ENCODE data around the gene LRRC75A. TPM values are rescaled to one million over a fixed set of nuclear protein-coding genes. Genes with fewer than 3 reads are reported as not detected.

LRRC75A gene
- total and polyA plus RNA-seq, 4 donors: 0.08 to 22.6 (median 0.37) TPM

GRCh38 chr17:16415031-16415924 is 76.7 kb downstream of the LRRC75A start, which contains the start of gene TRPV2:
TSS of gene TRPV2 (plus strand) at chr17:16415571. CDS start at chr17:16417669, 2,098 bp downstream.
- H3K36me3 ChIP-seq (ENCODE audit: control insufficient read depth in 4 of 4, insufficient read depth in 3 of 4, low read depth in 1 of 4, low read length in 3 of 4): no peaks in the 10 kb centered on the region
- H3K27me3 ChIP-seq (ENCODE audit: control insufficient read depth in 4 of 4, insufficient read depth in 4 of 4, low read length in 3 of 4): no peaks in the 10 kb centered on the region
- peak; percentile 55 for DNase-seq (ENCODE audit: low spot score)
- peak; percentile 77 to 87 for TF ChIP-seq RAD21 (IDR thresholded peaks at IDR 0.05)
- TF ChIP-seq RXRA (IDR thresholded peaks at IDR 0.05): no peak
- peak; percentile 61 for TF ChIP-seq CTCF (IDR thresholded peaks at IDR 0.05; ENCODE audit: low read depth, low read length, missing input control)
- H3K9me3 ChIP-seq (ENCODE audit: control insufficient read depth in 4 of 4, low read length in 3 of 4): no peaks in the 10 kb centered on the region
- 35% methylated on average over 21 of the region's 21 CpGs for WGBS
- no peaks in the 10 kb centered on the region for H3K4me1 ChIP-seq (ENCODE audit: control insufficient read depth in 4 of 4, insufficient read depth in 4 of 4, low read length in 3 of 4)
- H3K9ac ChIP-seq (ENCODE audit: low read depth in 1 of 2, low read length in 2 of 2): peak within 1 kb of the TSS in 1 of 2 donors; percentile 27
- H3K27ac ChIP-seq (ENCODE audit: low read depth in 1 of 2, low read length in 2 of 2): peak within 1 kb of the TSS; percentile 70 to 85
- peak within 1 kb of the TSS; percentile 11 to 46 (median 43) for H3K4me3 ChIP-seq (ENCODE audit: low read depth in 1 of 3, low read length in 3 of 3)

GRCh38 chr17:16407911-16408588 is 83.9 kb downstream of the LRRC75A start:
- H3K27ac ChIP-seq (ENCODE audit: low read depth in 1 of 2, low read length in 2 of 2): peak overlapping the region; percentile 44 to 89
- no peak for TF ChIP-seq FOXA1 (IDR thresholded peaks at IDR 0.05)
- H3K36me3 ChIP-seq (ENCODE audit: control insufficient read depth in 4 of 4, insufficient read depth in 3 of 4, low read depth in 1 of 4, low read length in 3 of 4): no peaks in the 10 kb centered on the region
- no peaks in the 10 kb centered on the region for H3K27me3 ChIP-seq (ENCODE audit: control insufficient read depth in 4 of 4, insufficient read depth in 4 of 4, low read length in 3 of 4)
- no peak overlapping the region for H3K4me3 ChIP-seq (ENCODE audit: low read depth in 1 of 3, low read length in 3 of 3)
- peaks cover 4 to 9% (median 7%) of the 10 kb centered on the region in 4 donors for H3K4me1 ChIP-seq (ENCODE audit: control insufficient read depth in 4 of 4, insufficient read depth in 4 of 4, low read length in 3 of 4)
- peak overlapping the region in 1 of 2 donors; percentile 16 for H3K9ac ChIP-seq (ENCODE audit: low read depth in 1 of 2, low read length in 2 of 2)
- 47% methylated on average over 14 of the region's 14 CpGs for WGBS
- no peaks in the 10 kb centered on the region for H3K9me3 ChIP-seq (ENCODE audit: control insufficient read depth in 4 of 4, low read length in 3 of 4)
- DNase-seq (ENCODE audit: low spot score): peak; percentile 66

DNA sequence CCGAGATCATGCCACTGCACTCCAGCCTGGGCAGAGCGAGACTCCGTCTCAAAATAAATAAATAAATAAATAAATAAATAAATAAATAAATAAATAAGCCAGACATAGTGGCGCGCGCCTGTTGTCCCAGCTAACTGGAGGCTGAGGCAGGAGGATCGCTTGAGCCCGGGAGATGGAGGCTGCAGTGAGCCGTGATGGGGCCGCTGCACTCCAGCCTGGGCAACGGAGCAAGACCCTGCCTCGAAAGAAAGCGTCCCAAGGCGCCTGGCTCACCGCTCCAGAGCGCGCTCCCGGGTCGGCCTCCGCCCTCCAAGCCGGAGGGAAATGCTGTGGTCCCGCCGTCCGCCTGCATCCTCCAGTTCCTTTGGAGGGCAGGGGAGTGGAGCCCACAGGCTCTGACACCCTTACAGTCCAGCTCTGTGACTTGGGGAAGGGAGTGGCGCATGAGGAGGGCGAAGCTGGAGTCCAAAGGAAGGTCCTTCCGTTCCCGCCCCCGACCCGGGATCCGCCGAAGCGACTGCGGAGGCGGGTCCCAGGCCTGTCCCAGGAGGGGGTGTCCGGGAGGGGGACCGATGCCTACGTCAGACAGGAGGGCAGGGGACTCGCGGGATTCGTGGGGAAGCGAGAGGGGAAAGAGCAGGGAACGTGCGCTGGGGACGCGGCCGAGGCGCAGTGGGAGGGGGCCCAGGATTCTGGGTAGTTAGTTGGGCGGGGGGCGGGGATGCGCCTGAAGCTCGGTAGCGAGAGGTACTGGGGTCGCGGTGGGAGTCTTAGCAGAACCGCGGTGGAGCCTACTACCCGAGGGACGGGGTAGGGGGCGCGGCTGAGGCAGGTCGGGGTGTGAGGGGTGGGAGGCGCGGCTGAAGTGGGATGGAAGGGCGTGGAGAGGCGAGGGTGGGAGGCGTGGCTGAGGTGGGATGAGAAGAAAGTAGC is 85.0 kb downstream of the LRRC75A start:
- Histone ChIP-seq H3K27ac (ENCODE audit: low read depth in 1 of 2, low read length in 2 of 2) (peak overlapping the region; percentile 38 to 80), H3K9me3 (ENCODE audit: control insufficient read depth in 4 of 4, low read length in 3 of 4) (no peaks in the 10 kb centered on the region), H3K4me1 (ENCODE audit: control insufficient read depth in 4 of 4, insufficient read depth in 4 of 4, low read length in 3 of 4) (peaks cover 4 to 9% (median 7%) of the 10 kb centered on the region in 4 donors), H3K36me3 (ENCODE audit: control insufficient read depth in 4 of 4, insufficient read depth in 3 of 4, low read depth in 1 of 4, low read length in 3 of 4) (no peaks in the 10 kb centered on the region), H3K27me3 (ENCODE audit: control insufficient read depth in 4 of 4, insufficient read depth in 4 of 4, low read length in 3 of 4) (no peaks in the 10 kb centered on the region), H3K9ac (ENCODE audit: low read depth in 1 of 2, low read length in 2 of 2) (peak overlapping the region; percentile 11 to 69), H3K4me3 (ENCODE audit: low read depth in 1 of 3, low read length in 3 of 3) (peak overlapping the region; percentile 59 to 78 (median 63))
- WGBS: 9% methylated on average over 67 of the region's 67 CpGs
- DNase-seq (ENCODE audit: low spot score): no peak
- TF ChIP-seq, protein P1, sequence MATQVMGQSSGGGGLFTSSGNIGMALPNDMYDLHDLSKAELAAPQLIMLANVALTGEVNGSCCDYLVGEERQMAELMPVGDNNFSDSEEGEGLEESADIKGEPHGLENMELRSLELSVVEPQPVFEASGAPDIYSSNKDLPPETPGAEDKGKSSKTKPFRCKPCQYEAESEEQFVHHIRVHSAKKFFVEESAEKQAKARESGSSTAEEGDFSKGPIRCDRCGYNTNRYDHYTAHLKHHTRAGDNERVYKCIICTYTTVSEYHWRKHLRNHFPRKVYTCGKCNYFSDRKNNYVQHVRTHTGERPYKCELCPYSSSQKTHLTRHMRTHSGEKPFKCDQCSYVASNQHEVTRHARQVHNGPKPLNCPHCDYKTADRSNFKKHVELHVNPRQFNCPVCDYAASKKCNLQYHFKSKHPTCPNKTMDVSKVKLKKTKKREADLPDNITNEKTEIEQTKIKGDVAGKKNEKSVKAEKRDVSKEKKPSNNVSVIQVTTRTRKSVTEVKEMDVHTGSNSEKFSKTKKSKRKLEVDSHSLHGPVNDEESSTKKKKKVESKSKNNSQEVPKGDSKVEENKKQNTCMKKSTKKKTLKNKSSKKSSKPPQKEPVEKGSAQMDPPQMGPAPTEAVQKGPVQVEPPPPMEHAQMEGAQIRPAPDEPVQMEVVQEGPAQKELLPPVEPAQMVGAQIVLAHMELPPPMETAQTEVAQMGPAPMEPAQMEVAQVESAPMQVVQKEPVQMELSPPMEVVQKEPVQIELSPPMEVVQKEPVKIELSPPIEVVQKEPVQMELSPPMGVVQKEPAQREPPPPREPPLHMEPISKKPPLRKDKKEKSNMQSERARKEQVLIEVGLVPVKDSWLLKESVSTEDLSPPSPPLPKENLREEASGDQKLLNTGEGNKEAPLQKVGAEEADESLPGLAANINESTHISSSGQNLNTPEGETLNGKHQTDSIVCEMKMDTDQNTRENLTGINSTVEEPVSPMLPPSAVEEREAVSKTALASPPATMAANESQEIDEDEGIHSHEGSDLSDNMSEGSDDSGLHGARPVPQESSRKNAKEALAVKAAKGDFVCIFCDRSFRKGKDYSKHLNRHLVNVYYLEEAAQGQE (IDR thresholded peaks at IDR 0.05): no peak
- TF ChIP-seq JUND (IDR thresholded peaks at IDR 0.05) (no peak), YY1 (IDR thresholded peaks at IDR 0.05) (no peak), MAX (IDR thresholded peaks at IDR 0.05) (no peak), ATF3 (IDR thresholded peaks at IDR 0.05) (no peak), GABPA (IDR thresholded peaks at IDR 0.05 in 1 of 2, conservative IDR thresholded peaks at IDR 0.05 in 1 of 2) (no peak), NR2F2 (IDR thresholded peaks at IDR 0.05) (no peak), FOXA1 (IDR thresholded peaks at IDR 0.05) (no peak), HNF4G (IDR thresholded peaks at IDR 0.05) (no peak), ZBTB33 (IDR thresholded peaks at IDR 0.05) (no peak), HNF4A (conservative IDR thresholded peaks at IDR 0.05) (no peak), TAF1 (conservative IDR thresholded peaks at IDR 0.05) (no peak), FOXA2 (IDR thresholded peaks at IDR 0.05) (no peak)
